ENCODE measurements around the gene ZNF670. TPM values are rescaled to one million over a fixed set of nuclear protein-coding genes. Genes with fewer than 3 reads are reported as not detected.

ZNF670 gene
- total RNA-seq, 1 experiment from 2014 or later: 5.6 TPM

DNA sequence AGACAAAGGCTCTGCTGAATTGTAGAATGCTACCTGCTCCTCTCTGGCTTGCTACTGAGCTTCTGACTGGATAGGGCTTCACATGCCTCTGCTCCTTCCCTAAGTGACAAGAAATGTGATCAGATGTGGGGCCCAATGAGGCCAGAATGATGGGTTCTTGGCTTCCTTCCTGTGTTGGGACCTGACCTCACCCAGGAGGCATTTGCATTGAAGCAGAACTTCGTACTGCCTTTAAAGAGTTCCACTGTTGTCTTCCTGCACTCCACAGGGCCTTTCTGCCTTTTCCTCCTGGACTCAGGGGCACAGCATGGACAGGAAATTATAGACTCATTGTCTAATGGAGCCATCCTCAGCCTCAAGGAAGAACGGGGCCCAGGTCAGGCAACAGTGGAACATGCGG lies 14.3 kb downstream of the ZNF670 start:
- H3K4me2 ChIP-seq (ENCODE audit: low read length): no peak overlapping the region
- no peak overlapping the region for H2AFZ ChIP-seq (ENCODE audit: low read length)
- CTCF ChIA-PET: no interaction called here
- no peaks in the 10 kb centered on the region for H3K4me1 ChIP-seq (ENCODE audit: insufficient read depth, low read length)
- BruUV-seq (replicated peaks): no TSS peak
- H3K79me2 ChIP-seq (ENCODE audit: low read length): peaks cover 79% of the 10 kb centered on the region
- no peak overlapping the region for H3K27ac ChIP-seq (ENCODE audit: low read length)
- intact Hi-C loops (cut with micrococcal nuclease): no loop called here
- H3K36me3 ChIP-seq (ENCODE audit: low read depth, low read length): peaks cover 42% of the 10 kb centered on the region
- no peaks in the 10 kb centered on the region for H3K27me3 ChIP-seq (ENCODE audit: low read length)
- TF ChIP-seq, protein P1, sequence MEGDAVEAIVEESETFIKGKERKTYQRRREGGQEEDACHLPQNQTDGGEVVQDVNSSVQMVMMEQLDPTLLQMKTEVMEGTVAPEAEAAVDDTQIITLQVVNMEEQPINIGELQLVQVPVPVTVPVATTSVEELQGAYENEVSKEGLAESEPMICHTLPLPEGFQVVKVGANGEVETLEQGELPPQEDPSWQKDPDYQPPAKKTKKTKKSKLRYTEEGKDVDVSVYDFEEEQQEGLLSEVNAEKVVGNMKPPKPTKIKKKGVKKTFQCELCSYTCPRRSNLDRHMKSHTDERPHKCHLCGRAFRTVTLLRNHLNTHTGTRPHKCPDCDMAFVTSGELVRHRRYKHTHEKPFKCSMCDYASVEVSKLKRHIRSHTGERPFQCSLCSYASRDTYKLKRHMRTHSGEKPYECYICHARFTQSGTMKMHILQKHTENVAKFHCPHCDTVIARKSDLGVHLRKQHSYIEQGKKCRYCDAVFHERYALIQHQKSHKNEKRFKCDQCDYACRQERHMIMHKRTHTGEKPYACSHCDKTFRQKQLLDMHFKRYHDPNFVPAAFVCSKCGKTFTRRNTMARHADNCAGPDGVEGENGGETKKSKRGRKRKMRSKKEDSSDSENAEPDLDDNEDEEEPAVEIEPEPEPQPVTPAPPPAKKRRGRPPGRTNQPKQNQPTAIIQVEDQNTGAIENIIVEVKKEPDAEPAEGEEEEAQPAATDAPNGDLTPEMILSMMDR (conservative IDR thresholded peaks at IDR 0.05; ENCODE audit: low read depth, low read length): no peak
- TF ChIP-seq EZH2 (IDR thresholded peaks at IDR 0.05; ENCODE audit: low read length, unreplicated experiment) (no peak), EZH2phosphoT487 (IDR thresholded peaks at IDR 0.05; ENCODE audit: borderline replicate concordance, low read length) (no peak)
- POLR2A ChIA-PET (ENCODE audit: unreplicated experiment): no interaction called here
- H3F3A ChIP-seq (ENCODE audit: low read length, unreplicated experiment): no peaks in the 10 kb centered on the region
- H3K4me3 ChIP-seq (ENCODE audit: low read length): no peak overlapping the region
- H3K9me3 ChIP-seq (ENCODE audit: low read length): peaks cover 28% of the 10 kb centered on the region; the same call in 1 of the 2 replicates
- ATAC-seq: no peak
- H4K20me1 ChIP-seq (ENCODE audit: low read length): no peaks in the 10 kb centered on the region
- no peaks in the 10 kb centered on the region for H3K9me2 ChIP-seq (replicated peaks; ENCODE audit: low read length)
- DNase-seq: no peak
- H3K9ac ChIP-seq (ENCODE audit: low read length): no peak overlapping the region

DNA sequence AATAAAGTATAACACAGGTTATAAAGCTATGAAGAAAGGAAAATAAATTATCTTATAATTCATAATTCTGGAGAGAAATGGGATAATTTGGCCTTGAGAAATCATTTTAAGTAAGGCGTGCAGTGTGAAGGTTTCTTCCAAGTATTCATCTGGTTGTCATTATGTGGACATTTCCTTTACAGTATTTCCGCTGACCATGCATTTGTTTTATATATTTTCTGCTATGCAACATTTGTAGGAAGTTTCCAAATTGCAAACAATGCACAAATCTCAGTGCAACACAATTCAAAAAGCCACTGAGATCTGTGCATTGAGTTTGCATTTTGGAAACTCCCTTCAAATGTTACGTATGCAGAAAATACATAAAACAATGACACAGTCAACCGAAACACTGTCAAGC lies 17.8 kb downstream of the ZNF670 start:
- H3K4me2 ChIP-seq (ENCODE audit: low read length): no peak overlapping the region
- TF ChIP-seq EZH2 (IDR thresholded peaks at IDR 0.05; ENCODE audit: low read length, unreplicated experiment) (no peak), EZH2phosphoT487 (IDR thresholded peaks at IDR 0.05; ENCODE audit: borderline replicate concordance, low read length) (no peak)
- TF ChIP-seq, protein P1 (conservative IDR thresholded peaks at IDR 0.05; ENCODE audit: low read depth, low read length): no peak
- H3K36me3 ChIP-seq (ENCODE audit: low read depth, low read length): peaks cover 53% of the 10 kb centered on the region
- peaks cover 78% of the 10 kb centered on the region for H3K79me2 ChIP-seq (ENCODE audit: low read length)
- peaks cover 55% of the 10 kb centered on the region for H3K9me3 ChIP-seq (ENCODE audit: low read length)
- no peak overlapping the region for H3K9ac ChIP-seq (ENCODE audit: low read length)
- no TSS peak for BruUV-seq (replicated peaks)
- H3K4me1 ChIP-seq (ENCODE audit: insufficient read depth, low read length): no peaks in the 10 kb centered on the region
- DNase-seq (no peak), ATAC-seq (no peak)
- no peak overlapping the region for H3K4me3 ChIP-seq (ENCODE audit: low read length)
- POLR2A ChIA-PET (ENCODE audit: unreplicated experiment): no interaction called here
- no peak overlapping the region for H2AFZ ChIP-seq (ENCODE audit: low read length)
- CTCF ChIA-PET: no interaction called here
- no peaks in the 10 kb centered on the region for H3K9me2 ChIP-seq (replicated peaks; ENCODE audit: low read length)
- H3K27me3 ChIP-seq (ENCODE audit: low read length): no peaks in the 10 kb centered on the region
- no peaks in the 10 kb centered on the region for H4K20me1 ChIP-seq (ENCODE audit: low read length)
- intact Hi-C loops (cut with micrococcal nuclease): no loop called here
- no peaks in the 10 kb centered on the region for H3F3A ChIP-seq (ENCODE audit: low read length, unreplicated experiment)
- H3K27ac ChIP-seq (ENCODE audit: low read length): no peak overlapping the region

DNA sequence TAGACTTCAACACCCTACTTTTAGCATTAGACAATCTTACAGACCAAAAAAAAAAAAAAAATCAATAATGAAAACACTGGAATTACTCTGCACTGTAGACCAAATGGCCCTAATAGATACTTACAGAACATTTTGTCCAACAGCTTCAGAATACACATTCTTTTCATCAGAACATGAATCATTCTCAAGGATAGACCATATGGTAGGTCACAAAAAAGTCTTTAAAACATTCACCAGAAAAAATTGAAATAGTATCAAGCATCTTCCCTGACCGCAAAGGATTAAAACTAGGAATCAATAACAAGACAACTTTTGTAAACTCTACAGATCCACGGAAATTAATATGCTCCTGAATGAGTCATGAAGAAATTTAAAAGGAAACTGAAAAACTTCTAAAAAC lies 22.5 kb downstream of the ZNF670 start:
- no TSS peak for BruUV-seq (replicated peaks)

More for the DNA sequence above, 22.5 kb downstream of the ZNF670 start:
- no peak overlapping the region for H2AFZ ChIP-seq (ENCODE audit: low read length)
- no peak overlapping the region for H3K4me3 ChIP-seq (ENCODE audit: low read length)
- ATAC-seq: no peak
- H3F3A ChIP-seq (ENCODE audit: low read length, unreplicated experiment): no peaks in the 10 kb centered on the region
- H3K79me2 ChIP-seq (ENCODE audit: low read length): peaks cover 65% of the 10 kb centered on the region
- H3K4me2 ChIP-seq (ENCODE audit: low read length): no peak overlapping the region
- CTCF ChIA-PET: no interaction called here
- TF ChIP-seq EZH2phosphoT487 (IDR thresholded peaks at IDR 0.05; ENCODE audit: borderline replicate concordance, low read length) (no peak), EZH2 (IDR thresholded peaks at IDR 0.05; ENCODE audit: low read length, unreplicated experiment) (no peak)
- TF ChIP-seq, protein P1 (conservative IDR thresholded peaks at IDR 0.05; ENCODE audit: low read depth, low read length): no peak
- H3K36me3 ChIP-seq (ENCODE audit: low read depth, low read length): peaks cover 63% of the 10 kb centered on the region
- no peak for DNase-seq
- H3K9me3 ChIP-seq (ENCODE audit: low read length): peaks cover 79% of the 10 kb centered on the region
- no peak overlapping the region for H3K27ac ChIP-seq (ENCODE audit: low read length)
- POLR2A ChIA-PET (ENCODE audit: unreplicated experiment): no interaction called here
- H3K4me1 ChIP-seq (ENCODE audit: insufficient read depth, low read length): no peaks in the 10 kb centered on the region
- intact Hi-C loops (cut with micrococcal nuclease): no loop called here
- H4K20me1 ChIP-seq (ENCODE audit: low read length): no peaks in the 10 kb centered on the region
- H3K9ac ChIP-seq (ENCODE audit: low read length): no peak overlapping the region
- H3K9me2 ChIP-seq (replicated peaks; ENCODE audit: low read length): no peaks in the 10 kb centered on the region
- no peaks in the 10 kb centered on the region for H3K27me3 ChIP-seq (ENCODE audit: low read length)

Data from PC-3 (cell line).